NCI-H82 treated with DMSO at 0.1 percent for 48 hours (cell line): Measurements from ENCODE around the gene EXTL2.
"Not testable (repeated sequence)": the region's sequence is repeated elsewhere in the genome, so short reads cannot be mapped to it uniquely, and the experiment has no call there.

Experiments
- DNase-seq: peaks from one replicate; lab custom pipeline; 2025; ENCODE audit not compliant: unreplicated experiment; lab: John Stamatoyannopoulos, UW

EXTL2 gene, protein sequence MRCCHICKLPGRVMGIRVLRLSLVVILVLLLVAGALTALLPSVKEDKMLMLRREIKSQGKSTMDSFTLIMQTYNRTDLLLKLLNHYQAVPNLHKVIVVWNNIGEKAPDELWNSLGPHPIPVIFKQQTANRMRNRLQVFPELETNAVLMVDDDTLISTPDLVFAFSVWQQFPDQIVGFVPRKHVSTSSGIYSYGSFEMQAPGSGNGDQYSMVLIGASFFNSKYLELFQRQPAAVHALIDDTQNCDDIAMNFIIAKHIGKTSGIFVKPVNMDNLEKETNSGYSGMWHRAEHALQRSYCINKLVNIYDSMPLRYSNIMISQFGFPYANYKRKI

DNA sequence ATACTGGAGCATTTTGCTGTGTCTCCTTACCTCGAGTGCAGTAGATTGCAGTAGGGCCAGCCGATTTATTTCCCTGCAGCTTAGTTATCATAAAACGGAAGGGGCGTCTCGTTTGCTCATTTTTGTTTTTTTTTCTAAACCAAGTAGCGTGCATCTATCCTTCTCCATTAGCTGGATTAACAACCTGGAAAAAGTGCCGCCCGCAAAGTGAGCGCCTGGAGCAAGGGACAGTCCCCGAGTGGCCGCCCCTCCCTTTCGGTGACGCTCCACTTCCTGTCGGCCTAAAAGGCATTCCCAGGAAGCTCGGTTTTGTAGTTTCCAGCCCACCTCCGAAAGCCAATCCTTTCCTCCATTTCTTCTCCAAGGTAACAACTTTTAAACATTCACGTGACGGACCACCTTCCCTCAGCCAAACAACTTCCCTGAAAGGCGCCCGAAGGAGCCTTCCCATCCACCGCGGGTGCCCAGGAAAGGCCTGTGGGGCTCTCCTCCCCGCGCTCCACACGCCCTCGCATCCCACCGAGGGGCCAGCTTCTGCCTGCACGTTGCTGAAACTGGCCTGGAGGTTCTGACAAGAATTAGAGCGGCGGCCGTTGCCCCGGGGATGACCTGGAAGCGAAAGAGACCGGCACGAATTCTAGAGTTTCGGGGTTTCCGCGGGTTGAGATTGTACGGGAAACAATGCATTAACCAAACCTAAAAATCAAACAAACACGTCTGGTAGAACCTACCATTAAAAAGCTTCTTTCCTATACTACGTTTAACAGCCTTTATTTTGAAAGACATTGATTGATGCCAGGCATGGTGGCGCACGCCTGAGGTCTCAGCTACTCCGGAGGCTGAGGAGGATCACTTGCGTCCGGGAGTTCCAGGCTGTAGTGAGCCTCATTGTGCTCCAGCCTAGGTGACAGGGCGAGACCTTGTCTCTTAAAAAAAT lies at the start of gene EXTL2:
EXTL2 (minus strand) TSS at position 240 of the 937 bp plus-strand sequence. CDS start 6,085 bp downstream, outside the sequence.
- DNase-seq = peak; percentile 95

DNA sequence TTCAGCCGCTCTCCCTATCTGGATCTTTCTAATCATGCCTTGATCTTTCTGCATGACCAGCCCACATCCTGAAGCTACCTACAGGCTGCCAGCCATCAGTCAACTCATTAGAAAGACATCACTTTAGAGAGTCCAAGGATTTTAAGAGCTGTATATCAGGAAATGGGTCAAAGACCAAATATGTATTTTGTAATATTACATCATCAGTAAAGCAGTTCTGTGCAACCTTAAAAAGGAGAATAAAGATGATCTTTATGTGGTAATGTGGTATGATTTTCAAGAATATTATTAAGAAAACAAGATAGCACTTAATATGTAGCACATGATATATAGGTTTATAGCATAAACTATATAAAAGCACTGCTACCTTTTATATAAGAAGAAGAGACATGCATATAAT lies 48.9 kb upstream of the EXTL2 start:
- DNase-seq = no peak

DNA sequence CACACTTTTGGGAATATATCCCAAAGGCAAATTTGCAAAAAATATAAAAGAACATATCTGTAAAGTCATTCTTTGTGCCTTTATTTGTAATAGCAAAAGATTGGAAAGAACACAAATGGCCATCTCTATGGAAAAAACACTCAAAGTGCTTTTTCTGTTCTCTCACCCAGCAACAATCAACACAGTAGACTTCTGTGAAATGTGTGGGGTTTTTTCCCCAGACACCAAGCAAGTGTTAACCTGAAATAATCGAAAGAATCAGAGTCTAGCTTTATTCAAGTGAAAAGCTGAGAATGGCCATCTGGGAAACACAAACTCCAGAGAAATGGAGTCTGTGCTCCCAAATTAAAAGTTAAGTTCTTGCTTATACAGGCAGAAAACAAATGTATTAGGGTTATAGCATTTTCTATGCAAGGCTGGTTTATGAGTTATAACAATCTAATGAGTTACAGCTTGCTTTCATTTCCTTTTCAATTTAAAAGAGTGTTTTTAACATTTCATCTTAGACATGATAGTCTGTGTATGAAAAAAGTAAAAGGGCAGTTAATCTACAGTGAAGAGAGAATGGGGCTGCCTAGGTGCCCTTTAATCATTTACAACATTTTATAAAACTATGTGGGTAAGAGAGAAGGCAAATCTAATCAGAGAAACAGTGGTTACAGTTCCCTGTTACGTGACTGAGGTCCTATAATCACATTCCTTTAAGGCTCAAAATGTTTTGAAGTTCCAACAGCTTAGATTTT lies 47.8 kb upstream of the EXTL2 start:
- DNase-seq = no peak

DNA sequence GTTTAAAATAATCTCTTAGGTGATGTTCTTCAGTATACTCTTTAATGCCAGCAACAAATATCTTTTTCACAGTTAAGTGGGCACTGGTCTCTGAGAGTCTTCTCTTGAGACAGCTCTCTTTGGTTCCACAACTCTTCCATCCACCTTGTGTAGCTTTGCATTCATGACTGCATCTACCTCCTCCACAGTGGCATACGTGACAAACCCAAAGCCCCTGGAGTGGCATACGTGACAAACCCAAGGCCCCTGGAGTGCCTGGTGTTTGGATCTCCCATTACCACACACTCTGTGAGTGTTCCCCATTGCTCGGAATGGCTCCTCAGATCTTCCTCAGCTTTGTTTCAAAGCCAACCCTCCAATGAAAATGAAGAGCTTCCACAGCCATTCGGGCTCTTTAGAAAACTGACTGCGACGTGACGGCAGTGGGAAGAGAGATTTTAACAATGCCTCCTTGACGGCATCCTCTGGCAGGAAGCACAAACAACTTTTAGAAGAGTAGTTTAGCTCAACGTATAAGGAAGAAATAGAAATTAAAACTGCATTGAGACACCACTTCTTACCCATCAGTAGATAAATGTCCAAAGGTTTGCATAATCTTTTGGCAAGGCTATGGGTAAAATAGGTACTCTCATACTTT lies 47.1 kb upstream of the EXTL2 start:
- DNase-seq = no peak

DNA sequence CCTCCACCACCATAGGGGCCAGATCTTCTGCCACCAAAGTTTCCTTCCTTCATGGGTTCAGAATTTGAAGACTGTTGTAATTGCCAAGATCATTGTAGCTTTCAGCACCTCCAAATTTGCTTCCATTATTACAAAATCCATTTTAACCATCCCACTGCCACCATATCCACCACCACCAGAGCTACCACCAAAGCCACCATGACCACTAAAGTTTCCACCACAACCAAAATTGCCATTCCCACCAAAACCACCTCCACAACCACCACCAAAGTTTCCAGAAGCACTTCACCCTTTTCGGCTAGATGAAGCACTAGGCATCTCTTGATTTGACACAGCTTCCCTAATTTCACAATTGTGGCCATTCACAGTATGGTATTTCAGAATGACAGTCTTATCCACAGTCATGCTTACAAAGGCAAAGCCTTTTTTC lies 46.5 kb upstream of the EXTL2 start:
- DNase-seq = no peak

DNA sequence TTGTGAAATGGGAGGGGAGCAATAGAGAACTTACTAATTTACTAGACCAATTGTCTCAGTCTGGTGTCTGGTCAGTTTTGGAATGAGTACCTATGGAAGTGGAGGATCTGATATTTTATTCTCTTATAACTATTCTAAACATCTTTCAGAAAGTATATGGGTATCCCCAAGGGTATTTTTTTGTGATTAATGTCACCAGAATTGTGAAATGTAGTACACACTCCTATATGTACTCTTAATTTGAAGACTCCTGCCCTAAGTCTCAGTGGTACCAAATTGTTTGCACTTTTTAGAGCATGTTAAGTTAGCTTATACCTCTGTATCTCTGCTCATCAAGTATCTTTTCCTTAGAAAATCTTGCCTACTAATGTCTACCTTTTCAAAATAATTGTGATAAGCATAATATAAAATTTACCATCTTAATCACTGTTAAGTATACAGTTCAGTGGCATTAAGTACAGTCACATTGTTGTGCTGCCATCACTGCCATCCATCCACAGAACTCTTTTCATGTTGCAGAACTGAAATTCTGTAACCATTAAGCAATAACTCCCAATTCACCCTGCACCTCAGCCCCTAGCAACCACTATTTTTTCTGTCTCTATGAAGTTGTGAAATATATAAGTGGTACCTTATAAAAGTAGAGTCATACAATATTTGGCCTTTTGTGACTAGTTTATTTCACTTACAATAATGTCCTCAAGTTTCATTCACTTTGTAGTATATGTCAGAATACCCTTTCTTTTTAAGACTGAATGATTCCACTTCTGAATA lies 41.7 kb upstream of the EXTL2 start:
- no peak for DNase-seq

DNA sequence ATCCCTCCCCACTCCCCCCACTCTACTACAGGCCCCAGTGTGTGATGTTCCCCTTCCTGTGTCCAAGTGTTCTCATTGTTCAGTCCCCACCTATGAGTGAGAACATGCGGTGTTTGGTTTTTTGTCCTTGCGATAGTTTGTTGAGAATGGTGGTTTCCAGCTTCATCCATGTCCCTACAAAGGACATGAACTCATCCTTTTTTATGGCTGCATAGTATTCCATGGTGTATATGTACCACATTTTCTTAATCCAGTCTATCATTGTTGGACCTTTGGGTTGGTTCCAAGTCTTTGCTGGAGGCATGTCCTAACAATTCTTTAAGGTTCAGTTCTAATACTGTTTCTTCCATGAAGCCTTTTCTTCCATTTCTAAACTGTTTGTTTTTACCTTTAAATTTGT lies 38.9 kb upstream of the EXTL2 start:
- not testable (repeated sequence) for DNase-seq

DNA sequence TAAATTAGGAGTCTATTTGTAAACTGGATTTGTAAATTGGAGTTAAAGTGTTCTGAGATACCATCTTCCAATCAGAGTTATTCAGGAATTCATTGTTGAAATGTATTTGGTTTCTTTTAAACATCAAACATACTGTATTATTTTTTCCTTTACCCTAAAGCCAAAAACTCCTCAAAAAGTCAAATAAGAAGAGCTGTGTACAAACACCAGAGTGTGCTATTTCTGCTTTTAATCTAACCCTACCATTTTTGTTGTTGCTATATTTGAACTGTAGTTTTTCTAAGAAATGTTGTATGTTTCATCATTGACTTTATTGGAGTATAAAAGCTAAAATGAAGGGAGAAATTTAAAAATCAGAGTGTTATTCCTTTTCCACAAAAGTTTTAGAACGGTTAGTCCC lies 37.1 kb upstream of the EXTL2 start:
- no peak for DNase-seq

DNA sequence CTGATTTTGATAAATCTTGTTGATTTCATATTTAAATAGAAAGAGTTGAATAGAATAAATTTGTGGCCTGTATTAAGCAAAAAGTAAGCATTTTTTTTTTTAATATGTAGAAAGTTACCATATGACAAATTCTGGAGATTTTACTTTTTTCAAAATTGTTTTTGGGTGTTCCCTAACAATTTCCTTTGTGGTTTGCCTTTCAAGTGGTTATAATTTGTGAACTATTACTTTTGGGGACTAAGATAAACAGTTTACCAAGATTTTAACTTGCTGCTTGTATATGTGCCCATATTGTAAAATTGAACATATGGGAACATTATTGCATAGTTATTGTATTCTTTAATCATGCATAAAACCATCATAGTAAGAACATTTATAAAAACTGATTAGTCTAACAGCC lies 35.9 kb upstream of the EXTL2 start:
- no peak for DNase-seq

DNA sequence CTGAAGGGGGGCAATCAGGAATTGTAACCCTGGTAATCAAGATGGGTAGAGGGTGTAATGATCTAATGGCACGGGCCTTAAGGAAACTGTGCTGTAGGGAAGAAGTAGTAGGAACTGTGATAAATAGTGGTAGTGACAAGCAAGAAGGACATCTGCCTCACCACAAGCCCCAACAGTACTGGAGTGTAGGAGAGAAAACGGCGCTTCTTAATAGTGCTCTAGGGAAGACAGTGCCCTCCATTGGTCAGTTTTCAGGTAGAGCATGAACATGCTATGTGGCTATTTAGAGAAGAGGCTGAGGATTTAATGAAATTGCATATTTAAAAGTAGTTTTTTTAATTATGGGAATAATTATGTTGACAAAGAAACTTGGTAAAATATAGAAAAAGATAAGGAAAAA lies 33.5 kb upstream of the EXTL2 start:
- DNase-seq = peak; percentile 86

DNA sequence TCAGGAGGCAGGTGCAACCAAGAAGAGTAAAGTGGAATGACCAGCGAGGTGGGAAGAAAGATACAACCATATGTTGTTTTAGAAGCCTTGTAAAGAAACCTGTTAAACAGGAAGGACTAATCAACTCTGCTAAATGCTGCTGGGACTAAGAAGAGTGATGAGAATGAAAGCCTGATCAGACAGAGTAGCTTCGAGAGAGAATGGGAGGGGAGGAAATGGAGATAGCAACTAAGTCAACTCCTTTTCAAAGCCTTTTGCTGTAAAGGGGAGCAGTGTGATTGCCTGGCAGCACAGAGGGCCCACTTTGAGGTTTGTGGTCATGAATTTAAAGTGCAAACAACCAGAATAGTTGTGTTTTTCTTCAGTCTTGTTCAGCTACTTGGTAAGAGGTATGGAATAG lies 32.6 kb upstream of the EXTL2 start:
- no peak for DNase-seq

DNA sequence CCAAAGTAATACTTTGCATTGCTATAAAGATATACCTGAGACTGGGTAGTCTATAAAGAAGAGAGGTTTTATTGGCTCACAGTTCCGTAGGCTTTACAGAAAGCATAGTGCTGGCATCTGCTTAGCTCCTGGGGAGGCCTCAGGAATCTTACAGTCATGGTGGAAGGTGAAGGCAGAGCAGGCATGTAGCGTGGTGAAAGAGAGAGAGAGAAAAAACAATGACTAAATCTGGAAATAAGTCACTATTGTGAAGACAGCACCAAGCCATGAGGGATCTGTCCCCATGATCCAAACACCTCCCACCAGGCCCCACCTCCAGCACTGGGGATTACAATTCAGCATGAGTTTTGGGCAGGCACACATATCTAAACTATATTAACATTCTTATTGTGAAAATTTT lies 31.6 kb upstream of the EXTL2 start:
- DNase-seq = no peak

DNA sequence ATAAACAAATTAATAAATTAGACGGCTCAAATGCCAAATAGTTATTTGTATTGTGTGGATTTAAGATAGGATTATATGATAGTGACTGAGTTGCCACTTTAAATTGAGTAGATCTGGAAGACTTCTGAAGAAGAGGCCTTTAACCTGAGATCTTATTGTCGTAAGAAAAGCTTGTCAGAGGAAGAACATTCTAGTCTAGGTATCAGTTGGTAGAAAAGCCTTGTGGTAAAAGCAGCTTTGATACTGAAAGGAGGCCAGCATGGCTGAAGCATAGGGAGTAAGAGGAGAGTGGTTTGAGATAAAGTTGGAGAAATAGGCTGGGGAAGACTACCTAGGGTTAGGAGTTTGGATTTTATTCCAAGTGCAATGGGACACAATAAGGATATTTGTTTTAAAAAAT lies 30.3 kb upstream of the EXTL2 start:
- no peak for DNase-seq

DNA sequence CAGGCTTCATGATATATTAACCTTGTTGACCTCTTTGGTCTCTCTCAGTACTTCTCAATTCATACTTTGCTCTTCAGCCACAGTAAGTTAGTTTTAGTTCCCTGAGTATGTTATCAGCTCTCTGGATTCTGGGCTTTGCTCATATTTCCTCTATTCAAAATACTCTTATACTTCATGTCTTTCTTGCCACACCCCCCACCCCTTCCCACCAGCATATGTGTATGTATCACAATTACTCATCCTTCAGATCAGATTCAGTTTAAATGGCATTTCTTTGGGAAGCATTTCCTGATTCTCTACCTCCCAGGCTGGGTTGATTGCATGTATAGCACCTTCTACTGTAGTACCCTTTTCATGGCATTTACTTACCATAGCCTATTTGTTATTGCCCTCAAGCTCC lies 29.6 kb upstream of the EXTL2 start:
- DNase-seq = no peak

DNA sequence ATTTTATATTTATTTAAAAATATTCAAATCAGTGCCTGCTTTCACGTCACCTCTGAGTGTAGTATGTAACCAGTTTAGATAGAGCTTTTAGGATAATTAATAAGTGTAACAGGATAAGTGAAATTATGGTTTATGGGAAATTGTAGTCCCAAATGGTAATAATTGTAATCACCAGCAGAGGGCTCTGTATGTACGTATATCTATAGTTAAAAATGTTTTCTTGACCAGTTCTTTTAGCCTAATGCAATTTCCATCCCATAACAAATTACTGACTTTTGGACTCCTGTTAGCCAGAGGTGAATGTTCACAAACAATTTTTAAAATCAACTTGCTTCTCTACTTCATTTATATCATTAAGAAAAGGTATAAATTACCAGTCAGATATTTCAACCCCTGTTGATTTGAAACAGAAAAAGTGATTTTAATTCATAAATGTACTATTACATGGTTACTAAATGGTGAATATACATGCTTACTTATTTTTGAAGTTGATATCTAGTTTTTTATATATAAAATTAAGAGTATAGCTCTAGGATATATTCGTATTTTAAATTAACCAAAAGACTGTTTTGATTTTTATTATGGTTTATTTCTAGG lies 26.6 kb upstream of the EXTL2 start:
- peak; percentile 28 for DNase-seq

DNA sequence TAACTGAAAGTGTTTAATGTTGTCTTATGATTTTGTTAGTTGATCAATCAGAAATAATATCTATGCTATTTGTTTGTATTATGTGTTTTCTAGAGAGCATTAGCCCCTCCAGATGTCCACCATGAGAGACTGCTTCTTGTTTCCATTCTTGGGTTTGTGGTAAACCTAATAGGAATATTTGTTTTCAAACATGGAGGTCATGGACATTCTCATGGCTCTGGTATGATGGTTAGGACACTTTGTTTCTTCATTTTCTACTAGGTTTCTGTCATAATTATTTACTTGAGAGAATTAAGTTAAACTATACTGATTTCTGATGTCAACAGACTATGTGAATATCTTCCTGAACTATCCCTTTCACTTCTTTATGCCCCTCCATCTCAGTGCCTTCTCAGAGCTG lies 17.4 kb upstream of the EXTL2 start:
- no peak for DNase-seq

DNA sequence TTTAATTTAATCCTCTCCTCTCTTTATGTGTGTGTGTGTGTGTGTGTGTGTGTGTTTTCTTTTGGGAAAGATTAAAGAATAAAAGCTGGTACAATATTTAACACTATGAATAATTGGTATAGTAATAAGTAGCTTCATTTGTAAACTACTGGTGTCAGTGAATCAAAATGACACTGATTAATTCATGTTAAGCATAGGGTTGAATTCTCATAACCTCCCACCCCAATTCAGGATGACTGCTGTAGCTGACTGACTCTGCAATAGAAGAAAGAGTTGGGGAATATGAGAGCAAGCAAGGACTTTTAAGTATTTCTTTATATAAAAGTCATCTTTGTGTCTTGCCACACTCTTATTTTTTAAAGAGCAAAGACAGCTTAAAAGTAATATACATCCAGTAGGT lies 14.4 kb upstream of the EXTL2 start:
- no peak for DNase-seq

DNA sequence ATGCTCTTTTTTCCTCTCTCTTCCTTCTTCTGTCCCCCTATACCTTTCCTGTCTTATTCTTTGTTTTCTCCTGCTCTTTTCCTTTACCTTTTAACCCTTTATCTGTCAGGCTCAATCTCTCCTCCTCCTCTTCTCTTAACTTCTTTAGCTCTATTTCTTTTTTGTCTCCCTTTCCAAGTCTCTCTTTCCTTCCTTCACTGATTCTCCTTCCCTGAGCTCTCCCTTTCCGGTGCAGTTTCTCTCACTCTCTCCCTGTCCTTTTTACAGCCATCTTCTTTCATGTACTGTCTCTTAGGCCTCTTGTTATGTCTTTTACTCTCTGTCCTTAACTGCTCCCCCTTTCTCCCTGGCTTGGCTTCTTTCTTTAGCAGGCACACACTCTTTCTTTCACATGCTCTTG lies 13.2 kb upstream of the EXTL2 start:
- DNase-seq = no peak

DNA sequence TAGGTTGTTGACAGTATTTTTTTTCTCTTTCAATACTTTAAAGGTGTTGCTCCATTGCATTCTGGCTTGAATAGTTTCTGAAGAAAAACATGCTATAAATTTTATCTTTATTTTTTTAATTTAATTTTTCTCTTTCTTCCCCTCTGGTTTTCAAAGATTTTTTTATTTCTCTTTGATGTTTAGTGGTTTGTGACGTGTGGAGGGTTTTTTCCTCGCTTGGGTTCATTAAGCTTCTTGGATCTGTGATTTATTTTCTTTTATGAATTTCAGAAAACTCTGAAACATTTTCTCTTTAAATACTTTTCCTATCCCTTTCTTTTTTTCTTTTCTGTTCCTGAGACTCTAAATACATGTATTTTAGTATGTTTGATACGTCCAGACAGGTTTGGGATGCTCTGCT lies 10.5 kb upstream of the EXTL2 start:
- no peak for DNase-seq

DNA sequence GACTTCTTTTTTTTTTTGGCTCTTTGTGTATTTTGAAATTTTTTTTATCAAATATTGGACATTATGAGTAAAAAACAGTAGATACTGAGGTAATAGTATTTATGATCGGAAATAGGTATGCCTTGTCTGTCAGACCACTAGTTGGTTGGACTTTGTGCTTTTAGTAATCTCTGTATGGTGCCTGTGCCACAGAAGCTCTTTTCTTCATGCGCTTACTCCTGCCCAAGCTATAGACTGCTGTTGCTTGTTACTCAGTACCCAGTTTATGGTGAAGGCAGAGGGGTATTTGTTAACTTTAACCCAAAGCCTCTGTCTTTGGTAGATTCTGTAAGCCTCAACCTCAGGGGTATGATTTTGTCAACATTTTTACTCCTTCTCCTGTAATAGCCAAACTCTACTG lies 9.9 kb upstream of the EXTL2 start:
- DNase-seq = no peak
